Keratinocyte (primary cell): ENCODE data around the gene FAM209B. TPM values are rescaled to one million over a fixed set of nuclear protein-coding genes. Genes with fewer than 3 reads are reported as not detected.

Experiments
- DNase-seq: peaks from one replicate; pipeline ENCODE4 v3.0.0-alpha.2; 2011; ENCODE audit warnings: low read depth, missing footprints, low spot score
- FAIRE-seq: peaks from 2 replicates; lab custom pipeline; 2011; peaks lifted over from hg19 to GRCh38; lab: Jason Lieb, UNC
- H2AFZ ChIP-seq: 2 replicates; pipeline ENCODE4 v1.6.0; 2012; ENCODE audit warnings: low read length, control low read depth, inconsistent platforms; ENCODE audit not compliant: control insufficient read depth
- H3K27ac ChIP-seq: 2 replicates; pipeline ENCODE4 v1.5.1; 2011; ENCODE audit warnings: low read length; ENCODE audit not compliant: control insufficient read depth, insufficient read depth
- H3K27me3 ChIP-seq: 3 replicates; pipeline ENCODE4 v1.6.0; 2011; ENCODE audit warnings: low read length; ENCODE audit not compliant: control insufficient read depth, insufficient read depth; ENCODE audit errors: extremely low read depth
- H3K36me3 ChIP-seq, 2 experiments: 2 replicates in 1 of 2; 3 replicates in 1 of 2; pipeline ENCODE4 v1.5.1; 2011; ENCODE audit warnings: low read length in 2 of 2, mild to moderate bottlenecking in 1 of 2; ENCODE audit not compliant: control insufficient read depth in 2 of 2, insufficient read depth in 2 of 2; ENCODE audit errors: extremely low read depth in 1 of 2
- H3K4me1 ChIP-seq: 3 replicates; pipeline ENCODE4 v1.5.1; 2011; ENCODE audit warnings: low read length; ENCODE audit not compliant: control insufficient read depth, insufficient read depth; ENCODE audit errors: extremely low read depth
- H3K4me2 ChIP-seq: 3 replicates; pipeline ENCODE4 v1.6.0; 2011; ENCODE audit warnings: low read depth, low read length; ENCODE audit not compliant: control insufficient read depth, insufficient read depth; ENCODE audit errors: extremely low read depth
- H3K4me3 ChIP-seq, 3 experiments: fragments of 200-600 bp in 1 of 3; sonication (generic) in 1 of 3; 2 replicates in 2 of 3; 3 replicates in 1 of 3; pipeline ENCODE4 v1.5.1; 2011 to 2016; ENCODE audit warnings: low read length in 3 of 3, mild to moderate bottlenecking in 3 of 3, control low read depth in 2 of 3, inconsistent platforms in 1 of 3, low read depth in 1 of 3, mixed read lengths in 1 of 3, mixed run types in 1 of 3, moderate library complexity in 1 of 3; ENCODE audit not compliant: control insufficient read depth in 2 of 3, insufficient read depth in 2 of 3; ENCODE audit errors: extremely low read depth in 1 of 3
- H3K79me2 ChIP-seq: 2 replicates; pipeline ENCODE4 v1.6.0; 2012; ENCODE audit warnings: low read length; ENCODE audit not compliant: control insufficient read depth, insufficient read depth
- H3K9ac ChIP-seq: 3 replicates; pipeline ENCODE4 v1.6.0; 2011; ENCODE audit warnings: low read length; ENCODE audit not compliant: control insufficient read depth, insufficient read depth; ENCODE audit errors: extremely low read depth
- H3K9me1 ChIP-seq: 3 replicates; pipeline ENCODE4 v1.6.0; 2011; ENCODE audit warnings: low read length; ENCODE audit not compliant: control insufficient read depth, insufficient read depth; ENCODE audit errors: extremely low read depth
- H3K9me3 ChIP-seq: 2 replicates; pipeline ENCODE4 v1.5.1; 2012; ENCODE audit warnings: low read depth, low read length; ENCODE audit not compliant: control insufficient read depth
- H4K20me1 ChIP-seq: 3 replicates; pipeline ENCODE4 v1.6.0; 2011; ENCODE audit warnings: low read length; ENCODE audit not compliant: control insufficient read depth, insufficient read depth; ENCODE audit errors: extremely low read depth
- CTCF ChIP-seq, 3 experiments: IDR thresholded peaks in 1 of 3; conservative IDR thresholded peaks in 1 of 3; optimal IDR thresholded peaks in 1 of 3; 2 replicates in 2 of 3; 3 replicates in 1 of 3; pipeline versions ENCODE3 to v1.5.1; 2011; ENCODE audit warnings: low read length in 3 of 3, mild to moderate bottlenecking in 3 of 3, moderate library complexity in 2 of 3, control low read depth in 1 of 3, inconsistent platforms in 1 of 3; ENCODE audit not compliant: insufficient read depth in 2 of 3; ENCODE audit errors: extremely low read depth in 1 of 3
- EZH2 ChIP-seq: IDR thresholded peaks from one replicate; pipeline ENCODE4 v1.6.1; 2012; ENCODE audit warnings: inconsistent platforms, mild to moderate bottlenecking, low read length, moderate library complexity
- dilution Hi-C: fragments of 300-500 bp; cut with MboI; formaldehyde crosslinking; loops from one replicate; pipeline ENCODE4 v1.7.0; 2020; ENCODE audit warnings: low sequenced_read_pairs; ENCODE audit not compliant: extremely low pct_ligation_motif_present
- polyA plus RNA-seq, 5 experiments: library from polyadenylated mRNA; depleted of rRNA in 3 of 5; stranded (reverse) in 3 of 5; stranded (forward) in 1 of 5; unstranded in 1 of 5; fragments of >200 nt; gene quantifications; 1 replicate in 1 of 5; 2 replicates in 3 of 5; 3 replicates in 1 of 5; pipeline versions ENCODE4 v1.2.1 to v1.2.3, GENCODE V29; 2011 to 2012; ENCODE audit warnings: missing spikeins in 2 of 5, low read depth in 1 of 5, low replicate concordance in 1 of 5

FAM209B gene
- polyA plus RNA-seq, 1 donor (not counting 4 experiments of a cell fraction or from before 2014, with no cell fraction given), result 0.38 TPM

DNA sequence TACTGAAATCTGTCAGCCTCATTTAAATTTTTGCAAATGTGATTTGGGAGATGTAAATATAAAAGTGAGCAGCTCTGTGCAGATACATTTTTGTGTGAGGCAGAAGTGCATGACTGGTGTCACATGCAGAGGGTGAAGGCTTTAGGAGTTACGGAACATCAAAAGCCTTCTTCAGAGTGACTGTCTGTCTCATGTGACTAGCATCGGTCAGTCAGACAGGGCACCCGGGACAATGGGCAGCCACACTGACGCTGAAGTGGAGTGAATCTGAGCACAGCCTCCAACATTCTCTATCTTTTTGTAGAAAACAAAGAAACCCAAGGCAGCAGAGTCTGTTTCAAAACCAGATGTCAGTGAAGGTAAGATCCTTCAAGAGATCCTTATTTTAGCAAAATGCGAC is 16.4 kb upstream of the FAM209B start:
- Histone ChIP-seq H3K79me2 (no peaks in the 10 kb centered on the region), H3K4me1 (no peaks in the 10 kb centered on the region), H3K27me3 (no peaks in the 10 kb centered on the region), H3K9me3 (no peaks in the 10 kb centered on the region), H3K4me2 (no peak overlapping the region), H3K27ac (no peak overlapping the region), H3K9me1 (no peaks in the 10 kb centered on the region), H2AFZ (no peak overlapping the region), H3K9ac (no peak overlapping the region), H3K36me3 (peaks cover 0 to 21% of the 10 kb centered on the region in 2 experiments), H4K20me1 (no peaks in the 10 kb centered on the region), H3K4me3 (no peak overlapping the region)
- TF ChIP-seq CTCF (optimal IDR thresholded peaks at IDR 0.05 in 1 of 3, IDR thresholded peaks at IDR 0.05 in 1 of 3, conservative IDR thresholded peaks at IDR 0.05 in 1 of 3; ENCODE audit: extremely low read depth in 1 of 3, insufficient read depth in 2 of 3, low read length in 3 of 3), result no peak
- TF ChIP-seq EZH2, result no peak
- dilution Hi-C loops, result no loop called here
- FAIRE-seq (no peak), DNase-seq (no peak)

GRCh38 chr20:56517211-56517610 is 15.8 kb upstream of the FAM209B start:
- Histone ChIP-seq H3K27ac (no peak overlapping the region), H3K9me1 (no peaks in the 10 kb centered on the region), H3K27me3 (no peaks in the 10 kb centered on the region), H4K20me1 (no peaks in the 10 kb centered on the region), H3K36me3 (peaks cover 0 to 21% of the 10 kb centered on the region in 2 experiments), H3K9me3 (no peaks in the 10 kb centered on the region), H2AFZ (no peak overlapping the region), H3K4me1 (no peaks in the 10 kb centered on the region), H3K4me3 (no peak overlapping the region), H3K4me2 (no peak overlapping the region), H3K79me2 (no peaks in the 10 kb centered on the region), H3K9ac (no peak overlapping the region)
- FAIRE-seq, result no peak
- dilution Hi-C loops, result no loop called here
- TF ChIP-seq EZH2 (no peak), CTCF (optimal IDR thresholded peaks at IDR 0.05 in 1 of 3, IDR thresholded peaks at IDR 0.05 in 1 of 3, conservative IDR thresholded peaks at IDR 0.05 in 1 of 3; ENCODE audit: extremely low read depth in 1 of 3, insufficient read depth in 2 of 3, low read length in 3 of 3) (no peak)
- DNase-seq, result no peak
